HFF-Myc (cell line): ENCODE measurements around the gene ZFYVE28.

Source experiments
- DNase-seq: peaks from one replicate; pipeline ENCODE4 v3.0.0-alpha.2; 2011; ENCODE audit warnings: low read depth; ENCODE audit errors: extremely low read depth
- H3K4me3 ChIP-seq: replicated peaks from 2 replicates; pipeline ENCODE4 v1.5.1; 2011; ENCODE audit warnings: low read depth, mild to moderate bottlenecking, control low read depth, low read length
- CTCF ChIP-seq: IDR thresholded peaks from 2 replicates; pipeline ENCODE4 v1.5.1; 2012; ENCODE audit warnings: mild to moderate bottlenecking, low read depth, low read length, control low read depth; ENCODE audit errors: missing control alignments

ZFYVE28 gene

GRCh38 chr4:2407991-2408342, 10.5 kb downstream of the ZFYVE28 start:
- H3K4me3 ChIP-seq, result no peak overlapping the region
- no peak for DNase-seq
- TF ChIP-seq CTCF, result no peak

- DNase-seq, result no peak
- no peak for TF ChIP-seq CTCF
Observed at GRCh38 chr4:2406920-2407319, 11.5 kb downstream of the ZFYVE28 start.

GRCh38 chr4:2406406-2406805, 12.0 kb downstream of the ZFYVE28 start:
- DNase-seq, result no peak
- no peak for TF ChIP-seq CTCF
- H3K4me3 ChIP-seq, result no peak overlapping the region

More at GRCh38 chr4:2406920-2407319, 11.5 kb downstream of the ZFYVE28 start:
- H3K4me3 ChIP-seq, result no peak overlapping the region

GRCh38 chr4:2402941-2403340, 15.5 kb downstream of the ZFYVE28 start:
- DNase-seq, result no peak
- TF ChIP-seq CTCF, result no peak
- H3K4me3 ChIP-seq, result no peak overlapping the region

GRCh38 chr4:2402048-2402842, 16.2 kb downstream of the ZFYVE28 start:
- DNase-seq, result no peak
- no peak for TF ChIP-seq CTCF
- no peak overlapping the region for H3K4me3 ChIP-seq

GRCh38 chr4:2401610-2401983, 16.8 kb downstream of the ZFYVE28 start:
- no peak for TF ChIP-seq CTCF
- no peak for DNase-seq
- H3K4me3 ChIP-seq, result no peak overlapping the region
